GM23248 (cell line): ENCODE results near the gene SLC43A1. TPM values are rescaled to one million over a fixed set of nuclear protein-coding genes. Genes with fewer than 3 reads are reported as not detected.

Source experiments
- DNase-seq: peaks from one replicate; pipeline ENCODE4 v3.0.0-alpha.2; 2015
- H2AFZ ChIP-seq: fragments of 200-600 bp; sonication (generic); 2 replicates; pipeline ENCODE4 v1.6.1; 2016; ENCODE audit warnings: antibody characterized with exemption
- H3F3A ChIP-seq: fragments of 200-600 bp; sonication (generic); 2 replicates; pipeline ENCODE4 v1.6.1; 2016; ENCODE audit warnings: mild to moderate bottlenecking, antibody characterized with exemption, mixed run types; ENCODE audit not compliant: insufficient read depth
- H3K27ac ChIP-seq: fragments of 200-600 bp; sonication (generic); 2 replicates; pipeline ENCODE4 v1.5.1; 2016; ENCODE audit warnings: mild to moderate bottlenecking
- H3K27me3 ChIP-seq: fragments of 200-600 bp; sonication (generic); replicated peaks from 2 replicates; pipeline ENCODE4 v1.6.1; 2016; ENCODE audit warnings: mild to moderate bottlenecking; ENCODE audit not compliant: insufficient read depth
- H3K36me3 ChIP-seq: fragments of 200-600 bp; sonication (generic); 2 replicates; pipeline ENCODE4 v1.6.1; 2016; ENCODE audit warnings: low read depth, mild to moderate bottlenecking
- H3K4me1 ChIP-seq: fragments of 200-600 bp; sonication (generic); 2 replicates; pipeline ENCODE4 v1.6.1; 2016; ENCODE audit warnings: mild to moderate bottlenecking; ENCODE audit not compliant: insufficient read depth
- H3K4me2 ChIP-seq: fragments of 200-600 bp; sonication (generic); one replicate; pipeline ENCODE4 v1.6.1; 2016; ENCODE audit warnings: mild to moderate bottlenecking; ENCODE audit not compliant: unreplicated experiment
- H3K4me3 ChIP-seq: fragments of 200-600 bp; sonication (generic); 2 replicates; pipeline ENCODE4 v1.5.1; 2016; ENCODE audit warnings: mild to moderate bottlenecking
- H3K79me2 ChIP-seq: fragments of 200-600 bp; sonication (generic); 2 replicates; pipeline ENCODE4 v1.6.1; 2016; ENCODE audit warnings: mild to moderate bottlenecking; ENCODE audit not compliant: insufficient read depth
- H3K9ac ChIP-seq: fragments of 200-600 bp; sonication (generic); 2 replicates; pipeline ENCODE4 v1.6.1; 2016; ENCODE audit warnings: mild to moderate bottlenecking
- H3K9me2 ChIP-seq: fragments of 200-600 bp; sonication (generic); 2 replicates; pipeline ENCODE4 v1.6.1; 2016; ENCODE audit warnings: mixed run types, mild to moderate bottlenecking, moderate library complexity; ENCODE audit not compliant: insufficient read depth
- H3K9me3 ChIP-seq: fragments of 200-600 bp; sonication (generic); one replicate; pipeline ENCODE4 v1.6.1; 2017; ENCODE audit warnings: low read depth
- H4K20me1 ChIP-seq: fragments of 200-600 bp; sonication (generic); 2 replicates; pipeline ENCODE4 v1.6.0; 2016; ENCODE audit not compliant: insufficient read depth
- EZH2 ChIP-seq: fragments of 200-600 bp; sonication (generic); IDR thresholded peaks from 2 replicates; pipeline ENCODE4 v1.6.1; 2018; ENCODE audit warnings: antibody characterized with exemption, mild to moderate bottlenecking; ENCODE audit not compliant: insufficient read depth, poor library complexity, severe bottlenecking
- EZH2phosphoT487 ChIP-seq: fragments of 200-600 bp; sonication (generic); IDR thresholded peaks from 2 replicates; pipeline ENCODE4 v1.6.1; 2018; ENCODE audit warnings: antibody characterized with exemption, moderate library complexity, mild to moderate bottlenecking, low read depth; ENCODE audit not compliant: insufficient read depth
- WGBS, 2 experiments: methylation state at CpG; one replicate each; pipeline ENCODE4 v1.1.6; 2015 to 2017; ENCODE audit warnings: low lambda C conversion rate in 2 of 2, low coverage in 1 of 2; ENCODE audit errors: missing lambda C conversion rate in 2 of 2; 5-methylcytosine and 5-hydroxymethylcytosine counted together
- in situ Hi-C: fragments of 300-500 bp; cut with MboI; formaldehyde crosslinking; loops from 2 replicates; pipeline ENCODE4 v1.15.0; 2020
- polyA plus RNA-seq: library from polyadenylated mRNA; unstranded; fragments of >200 nt; fragmentation: Nextera tagmentation; extraction: Ambion mirVana; gene quantifications from 2 replicates; pipeline ENCODE4 v1.2.1, GENCODE V29; 2016
- total RNA-seq: library from RNA; depleted of rRNA; stranded (reverse); fragments of >200 nt; shearing (Covaris generic); gene quantifications from 2 replicates; pipeline ENCODE4 v1.2.3, GENCODE V29; 2014

SLC43A1 gene
- total and polyA plus RNA-seq, 2 experiments from 2014 or later: 7.1 to 9.3 TPM

DNA sequence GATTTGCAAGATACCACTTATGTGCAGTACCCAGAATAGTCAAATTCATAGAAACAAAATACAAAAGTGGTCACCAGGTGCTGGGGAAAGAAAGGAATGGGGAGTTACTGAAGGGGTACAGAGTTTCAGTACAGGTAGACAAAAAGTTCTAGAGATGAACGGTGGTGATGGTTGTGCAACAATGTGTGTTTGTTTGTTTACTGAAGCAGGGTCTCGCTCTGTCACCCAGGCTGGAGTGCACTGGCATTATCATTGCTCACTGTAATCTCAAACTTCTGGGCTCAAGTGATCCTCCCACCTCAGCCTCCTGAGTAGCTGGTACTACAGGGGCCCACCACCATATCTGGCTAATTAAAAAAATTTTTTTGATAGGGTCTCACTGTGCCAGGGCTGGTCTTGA lies 39.9 kb upstream of the SLC43A1 start:
- H3K27ac ChIP-seq: no peak overlapping the region
- TF ChIP-seq EZH2: no peak
- no peak for TF ChIP-seq EZH2phosphoT487
- H3K9me3 ChIP-seq: no peaks in the 10 kb centered on the region
- H3K4me1 ChIP-seq: no peaks in the 10 kb centered on the region
- no peaks in the 10 kb centered on the region for H3K9me2 ChIP-seq
- H3K27me3 ChIP-seq: no peaks in the 10 kb centered on the region
- H3K36me3 ChIP-seq: peaks cover 30% of the 10 kb centered on the region; the same call in 1 of the 2 replicates
- H3K9ac ChIP-seq: no peak overlapping the region
- DNase-seq: no peak
- H2AFZ ChIP-seq: no peak overlapping the region
- WGBS, 2 experiments: 97 to 98% methylated on average over 2 of the region's 2 CpGs
- H4K20me1 ChIP-seq: no peaks in the 10 kb centered on the region
- H3F3A ChIP-seq: no peaks in the 10 kb centered on the region
- H3K4me3 ChIP-seq: no peak overlapping the region
- in situ Hi-C loops: no loop called here
- H3K79me2 ChIP-seq: no peaks in the 10 kb centered on the region
- no peak overlapping the region for H3K4me2 ChIP-seq

DNA sequence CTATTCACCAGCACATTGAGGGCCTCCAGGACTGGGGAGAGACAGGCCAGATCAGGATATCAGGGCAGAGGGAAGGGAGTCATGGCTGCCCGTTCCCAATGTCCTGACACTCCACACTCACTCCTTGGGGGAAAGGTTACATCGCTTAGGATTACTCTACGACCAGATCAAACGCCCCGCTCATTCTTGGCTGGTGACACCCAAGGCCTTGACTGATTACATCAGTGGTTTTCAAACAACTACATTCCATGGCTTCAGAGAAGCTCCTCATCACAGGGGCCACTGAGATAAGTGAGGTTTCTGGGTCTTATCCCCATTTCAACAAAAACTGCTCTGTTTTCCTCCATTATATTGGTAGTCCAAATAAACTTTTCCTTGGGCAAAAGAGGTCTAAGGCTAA lies 37.0 kb upstream of the SLC43A1 start:
- H3K36me3 ChIP-seq: peaks cover 17% of the 10 kb centered on the region; the same call in 1 of the 2 replicates
- no peak for TF ChIP-seq EZH2phosphoT487
- no peak for TF ChIP-seq EZH2
- no peaks in the 10 kb centered on the region for H4K20me1 ChIP-seq
- H3K4me2 ChIP-seq: no peak overlapping the region
- H3K4me1 ChIP-seq: no peaks in the 10 kb centered on the region
- H3K27ac ChIP-seq: no peak overlapping the region
- H2AFZ ChIP-seq: no peak overlapping the region
- in situ Hi-C loops: no loop called here
- no peak overlapping the region for H3K4me3 ChIP-seq
- H3K9me2 ChIP-seq: no peaks in the 10 kb centered on the region
- WGBS, 2 experiments: 77 to 79% methylated on average over 5 of the region's 5 CpGs
- H3K9ac ChIP-seq: no peak overlapping the region
- no peaks in the 10 kb centered on the region for H3K79me2 ChIP-seq
- no peaks in the 10 kb centered on the region for H3K9me3 ChIP-seq
- DNase-seq: no peak
- H3K27me3 ChIP-seq: no peaks in the 10 kb centered on the region
- H3F3A ChIP-seq: no peaks in the 10 kb centered on the region

- 88 to 90% methylated on average over 4 of the region's 4 CpGs for WGBS, 2 experiments
Observed at GRCh38 chr11:57551941-57552340, 36.4 kb upstream of the SLC43A1 start.

DNA sequence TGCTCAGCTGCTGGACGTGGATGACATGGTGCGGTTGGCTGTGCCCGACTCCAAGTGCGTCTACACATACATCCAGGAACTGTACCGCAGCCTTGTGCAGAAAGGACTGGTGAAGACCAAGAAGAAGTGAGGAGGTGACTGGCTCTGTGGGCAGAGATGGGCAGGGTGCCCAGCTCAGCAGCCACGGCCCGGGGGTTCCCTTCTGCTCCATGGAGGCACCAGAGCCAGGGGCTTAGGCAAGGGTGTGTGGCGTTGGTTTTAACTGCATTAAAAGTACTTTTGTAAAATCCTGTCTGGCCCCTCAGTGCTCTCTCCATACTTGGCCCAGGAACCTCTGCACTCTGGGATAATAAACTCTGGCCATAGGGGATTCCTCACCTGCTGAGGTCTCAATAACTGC lies 34.5 kb upstream of the SLC43A1 start:
- Histone ChIP-seq H3K79me2 (no peaks in the 10 kb centered on the region), H3K4me2 (no peak overlapping the region), H3K27ac (no peak overlapping the region), H3K9me2 (no peaks in the 10 kb centered on the region), H4K20me1 (no peaks in the 10 kb centered on the region), H3K36me3 (peaks cover 14% of the 10 kb centered on the region; the same call in 1 of the 2 replicates), H3K9me3 (no peaks in the 10 kb centered on the region), H2AFZ (no peak overlapping the region), H3K27me3 (no peaks in the 10 kb centered on the region), H3K4me3 (no peak overlapping the region), H3F3A (no peaks in the 10 kb centered on the region), H3K9ac (no peak overlapping the region), H3K4me1 (no peaks in the 10 kb centered on the region)
- in situ Hi-C loops: no loop called here
- no peak for DNase-seq
- 80 to 82% methylated on average over 8 of the region's 8 CpGs for WGBS, 2 experiments
- TF ChIP-seq EZH2 (no peak), EZH2phosphoT487 (no peak)

More at GRCh38 chr11:57551941-57552340, 36.4 kb upstream of the SLC43A1 start:
- no peaks in the 10 kb centered on the region for H4K20me1 ChIP-seq
- no peaks in the 10 kb centered on the region for H3K9me3 ChIP-seq
- no peaks in the 10 kb centered on the region for H3K79me2 ChIP-seq
- H3K9me2 ChIP-seq: no peaks in the 10 kb centered on the region
- H3K27me3 ChIP-seq: no peaks in the 10 kb centered on the region
- no peak overlapping the region for H3K27ac ChIP-seq
- no peak for DNase-seq
- peaks cover 17% of the 10 kb centered on the region; the same call in 1 of the 2 replicates for H3K36me3 ChIP-seq
- H3K4me2 ChIP-seq: no peak overlapping the region
- no peak overlapping the region for H3K4me3 ChIP-seq
- H2AFZ ChIP-seq: no peak overlapping the region
- H3K4me1 ChIP-seq: no peaks in the 10 kb centered on the region
- in situ Hi-C loops: no loop called here
- no peaks in the 10 kb centered on the region for H3F3A ChIP-seq
- no peak overlapping the region for H3K9ac ChIP-seq
- TF ChIP-seq EZH2phosphoT487 (no peak), EZH2 (no peak)
